ENCODE results near the gene TXNDC17. TPM values are rescaled to one million over a fixed set of nuclear protein-coding genes. Genes with fewer than 3 reads are reported as not detected.

TXNDC17 gene
- total RNA-seq, 4 donors from 2014 or later: 70.4 to 149 (median 95.9) TPM

- no peaks in the 10 kb centered on the region for H3K27me3 ChIP-seq
- H3K27ac ChIP-seq: no peak overlapping the region
- no peaks in the 10 kb centered on the region for H3K9me3 ChIP-seq
- TF ChIP-seq, protein P1, sequence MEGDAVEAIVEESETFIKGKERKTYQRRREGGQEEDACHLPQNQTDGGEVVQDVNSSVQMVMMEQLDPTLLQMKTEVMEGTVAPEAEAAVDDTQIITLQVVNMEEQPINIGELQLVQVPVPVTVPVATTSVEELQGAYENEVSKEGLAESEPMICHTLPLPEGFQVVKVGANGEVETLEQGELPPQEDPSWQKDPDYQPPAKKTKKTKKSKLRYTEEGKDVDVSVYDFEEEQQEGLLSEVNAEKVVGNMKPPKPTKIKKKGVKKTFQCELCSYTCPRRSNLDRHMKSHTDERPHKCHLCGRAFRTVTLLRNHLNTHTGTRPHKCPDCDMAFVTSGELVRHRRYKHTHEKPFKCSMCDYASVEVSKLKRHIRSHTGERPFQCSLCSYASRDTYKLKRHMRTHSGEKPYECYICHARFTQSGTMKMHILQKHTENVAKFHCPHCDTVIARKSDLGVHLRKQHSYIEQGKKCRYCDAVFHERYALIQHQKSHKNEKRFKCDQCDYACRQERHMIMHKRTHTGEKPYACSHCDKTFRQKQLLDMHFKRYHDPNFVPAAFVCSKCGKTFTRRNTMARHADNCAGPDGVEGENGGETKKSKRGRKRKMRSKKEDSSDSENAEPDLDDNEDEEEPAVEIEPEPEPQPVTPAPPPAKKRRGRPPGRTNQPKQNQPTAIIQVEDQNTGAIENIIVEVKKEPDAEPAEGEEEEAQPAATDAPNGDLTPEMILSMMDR (IDR thresholded peaks at IDR 0.05): no peak
- no peak for TF ChIP-seq POLR2A (IDR thresholded peaks at IDR 0.05)
- no peak for DNase-seq
- intact Hi-C loops (cut with DNase I): loop anchor here (10.0 kb wide), 1 partner anchor 177 kb away; no protein-coding TSS in a partner anchor
- 66 to 73% methylated on average over 6 of the region's 6 CpGs for whole genome bisulfite sequencing, 2 donors
- no peaks in the 10 kb centered on the region for H3K36me3 ChIP-seq
- no peaks in the 10 kb centered on the region for H3K4me1 ChIP-seq
- H3K4me3 ChIP-seq (replicated peaks in 1 of 3): no peak overlapping the region
These were observed 26.7 kb downstream of the TXNDC17 start for GRCh38 chr17:6667516-6667915.

- Histone ChIP-seq H3K36me3 (no peaks in the 10 kb centered on the region), H3K4me3 (replicated peaks in 1 of 3) (no peak overlapping the region), H3K27ac (no peak overlapping the region), H3K27me3 (no peaks in the 10 kb centered on the region), H3K9me3 (no peaks in the 10 kb centered on the region), H3K4me1 (no peaks in the 10 kb centered on the region)
- TF ChIP-seq POLR2A (IDR thresholded peaks at IDR 0.05): no peak
- WGBS, 2 donors: 84% methylated on average over 17 of the region's 17 CpGs
- intact Hi-C loops (cut with DNase I): loop anchor here (10.0 kb wide), 1 partner anchor 177 kb away; no protein-coding TSS in a partner anchor
- no peak for DNase-seq
These were observed 27.4 kb downstream of the TXNDC17 start for GRCh38 chr17:6668219-6668618.

DNA sequence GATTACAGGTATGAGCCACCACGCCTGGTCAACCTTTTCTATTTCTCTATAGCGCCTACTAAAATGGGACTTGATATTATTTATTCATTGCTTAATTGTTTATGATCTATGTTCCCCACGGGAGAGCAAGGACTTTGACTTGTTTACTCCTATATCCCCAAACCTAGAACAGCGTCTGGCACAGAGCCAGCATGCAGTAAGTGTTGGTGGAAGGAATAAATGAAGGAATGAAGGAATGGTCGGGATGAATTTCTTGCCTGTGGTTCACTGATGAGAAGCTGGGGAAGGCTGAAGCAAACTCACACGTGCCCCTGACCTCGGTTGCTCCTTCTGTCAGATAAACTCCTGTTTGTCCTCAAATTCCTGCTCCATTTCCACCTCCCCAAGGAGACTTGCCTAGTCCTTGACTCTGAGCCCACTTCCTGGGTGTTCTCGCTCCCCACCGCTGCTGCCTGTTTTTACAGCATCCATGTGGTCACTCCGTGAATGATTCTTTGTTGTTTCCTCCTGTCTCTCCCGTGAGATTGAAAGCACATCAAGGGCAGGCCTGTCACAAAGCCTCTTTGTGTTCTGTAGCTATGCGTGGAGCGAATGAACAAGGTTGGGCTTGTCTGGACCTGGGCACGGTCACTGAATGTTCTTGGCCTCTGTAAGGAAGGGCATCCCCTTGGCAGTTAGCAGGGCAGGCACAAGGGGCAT is 28.0 kb downstream of the TXNDC17 start:
- Histone ChIP-seq H3K36me3 (no peaks in the 10 kb centered on the region), H3K4me3 (replicated peaks in 1 of 3) (no peak overlapping the region), H3K9me3 (no peaks in the 10 kb centered on the region), H3K27ac (no peak overlapping the region), H3K27me3 (no peaks in the 10 kb centered on the region), H3K4me1 (no peaks in the 10 kb centered on the region)
- WGBS, 2 donors: 78 to 79% methylated on average over 14 of the region's 14 CpGs
- TF ChIP-seq, protein P1 (IDR thresholded peaks at IDR 0.05): no peak
- no peak for TF ChIP-seq POLR2A (IDR thresholded peaks at IDR 0.05)
- intact Hi-C loops (cut with DNase I): loop anchor here (10.0 kb wide), 1 partner anchor 176 kb away; no protein-coding TSS in a partner anchor
- no peak for DNase-seq

GRCh38 chr17:6669479-6670212 is 28.8 kb downstream of the TXNDC17 start:
- TF ChIP-seq, protein P1 (IDR thresholded peaks at IDR 0.05): no peak
- TF ChIP-seq POLR2A (IDR thresholded peaks at IDR 0.05): no peak
- 78 to 80% methylated on average over 10 of the region's 10 CpGs for WGBS, 2 donors
- H3K27me3 ChIP-seq: no peaks in the 10 kb centered on the region
- no peaks in the 10 kb centered on the region for H3K9me3 ChIP-seq
- H3K27ac ChIP-seq: no peak overlapping the region
- intact Hi-C loops (cut with DNase I): loop anchor here (10.0 kb wide), 1 partner anchor 175 kb away; no protein-coding TSS in a partner anchor
- DNase-seq: no peak
- no peaks in the 10 kb centered on the region for H3K36me3 ChIP-seq
- no peaks in the 10 kb centered on the region for H3K4me1 ChIP-seq
- no peak overlapping the region for H3K4me3 ChIP-seq (replicated peaks in 1 of 3)

GRCh38 chr17:6670571-6670970 is 29.7 kb downstream of the TXNDC17 start:
- Histone ChIP-seq H3K36me3 (no peaks in the 10 kb centered on the region), H3K4me1 (no peaks in the 10 kb centered on the region), H3K27me3 (no peaks in the 10 kb centered on the region), H3K27ac (no peak overlapping the region), H3K9me3 (no peaks in the 10 kb centered on the region), H3K4me3 (replicated peaks in 1 of 3) (no peak overlapping the region)
- no peak for DNase-seq
- TF ChIP-seq, protein P1 (IDR thresholded peaks at IDR 0.05): no peak
- no peak for TF ChIP-seq POLR2A (IDR thresholded peaks at IDR 0.05)
- intact Hi-C loops (cut with DNase I): no loop called here
- WGBS, 2 donors: 94 to 95% methylated on average over 8 of the region's 8 CpGs

All from thyroid gland (tissue), 4 donors.